ENCODE results near the gene GUCY1A2. TPM values are rescaled to one million over a fixed set of nuclear protein-coding genes. Genes with fewer than 3 reads are reported as not detected.
"Not testable (repeated sequence)": the region's sequence is repeated elsewhere in the genome, so short reads cannot be mapped to it uniquely, and the experiment has no call there.

The GUCY1A2 gene
- total and polyA plus RNA-seq, 5 donors, result 0.43 to 9.0 (median 2.4) TPM

DNA sequence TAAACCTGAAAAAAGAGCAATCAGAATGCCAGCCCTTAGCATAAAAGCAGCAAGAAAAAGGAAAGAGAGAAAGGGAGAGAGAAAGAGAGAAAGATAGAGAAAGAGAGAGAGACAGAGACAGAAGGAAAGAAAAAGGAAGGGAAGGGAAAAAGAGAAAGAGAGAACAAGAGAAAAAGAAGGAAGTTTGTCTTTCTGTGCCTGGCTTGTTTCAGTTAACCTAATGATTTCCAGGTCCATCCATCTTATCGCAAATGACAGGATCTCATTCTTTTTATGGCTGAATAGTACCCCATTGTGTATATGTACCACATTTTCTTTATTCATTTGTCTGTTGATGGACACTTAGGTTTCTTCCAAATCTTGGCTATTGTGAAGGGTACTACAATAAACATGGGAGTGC lies 230.8 kb downstream of the GUCY1A2 start:
- H3K27me3 ChIP-seq (ENCODE audit: control insufficient read depth, insufficient read depth), result no peaks in the 10 kb centered on the region
- no peak overlapping the region for H3K4me3 ChIP-seq (ENCODE audit: low read length)
- WGBS, result 98% methylated on average over 1 of the region's 1 CpG
- DNase-seq, result no peak
- H3K27ac ChIP-seq (ENCODE audit: low read length), result no peak overlapping the region
- H3K9me3 ChIP-seq (ENCODE audit: control insufficient read depth, low read length), result no peaks in the 10 kb centered on the region
- intact Hi-C loops (cut with DNase I), result no loop called here
- ATAC-seq, result no peak
- H3K4me1 ChIP-seq (ENCODE audit: control insufficient read depth, insufficient read depth, low read length), result peaks cover 2% of the 10 kb centered on the region

DNA sequence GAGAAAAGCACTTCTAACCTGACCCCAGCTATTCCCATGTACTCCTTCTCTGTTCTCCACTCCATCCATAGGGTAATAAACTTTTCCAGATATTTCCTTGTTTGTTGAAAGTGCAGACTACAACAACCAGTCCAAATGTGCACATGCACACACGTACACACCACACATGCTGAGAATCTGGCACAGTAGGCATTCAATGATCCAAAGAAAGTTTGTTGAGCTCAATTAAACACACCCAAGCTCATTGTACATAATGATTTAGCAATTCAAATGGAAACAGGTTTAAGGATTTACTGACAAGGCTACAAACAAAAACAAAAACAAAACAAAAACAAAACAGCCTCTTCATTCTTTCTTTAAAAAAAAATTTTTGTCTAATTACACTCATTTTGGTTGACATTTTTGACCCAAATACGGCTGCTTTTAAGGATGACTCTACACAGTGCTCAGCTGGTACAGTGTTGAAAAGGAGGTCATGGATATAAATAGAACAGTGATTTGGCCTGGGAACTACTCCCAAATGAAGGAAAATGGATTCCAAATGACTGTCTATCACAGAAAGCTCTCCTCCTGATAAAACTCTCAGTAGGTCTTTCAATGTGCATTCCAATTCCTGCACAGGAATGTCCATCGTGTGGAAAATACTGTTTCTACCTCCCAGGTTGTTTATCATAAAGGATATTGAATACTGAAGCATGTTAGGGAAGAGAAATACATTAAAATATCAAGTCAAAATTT lies 232.2 kb downstream of the GUCY1A2 start:
- intact Hi-C loops (cut with DNase I), result no loop called here
- Histone ChIP-seq H3K27me3 (ENCODE audit: control insufficient read depth, insufficient read depth) (no peaks in the 10 kb centered on the region), H3K9me3 (ENCODE audit: control insufficient read depth, low read length) (no peaks in the 10 kb centered on the region), H3K4me1 (ENCODE audit: control insufficient read depth, insufficient read depth, low read length) (peaks cover 2% of the 10 kb centered on the region), H3K4me3 (ENCODE audit: low read length) (no peak overlapping the region), H3K27ac (ENCODE audit: low read length) (no peak overlapping the region)
- DNase-seq, result no peak
- WGBS, result 21% methylated on average over 3 of the region's 3 CpGs
- peak; percentile 64 to 68 for ATAC-seq

- H3K4me3 ChIP-seq (ENCODE audit: low read length); H3K4me1 ChIP-seq (ENCODE audit: control insufficient read depth, insufficient read depth, low read length); H3K27me3 ChIP-seq (ENCODE audit: control insufficient read depth, insufficient read depth); H3K9me3 ChIP-seq (ENCODE audit: control insufficient read depth, low read length); DNase-seq; intact Hi-C loops (cut with DNase I); H3K27ac ChIP-seq (ENCODE audit: low read length); ATAC-seq: not testable (repeated sequence)
- WGBS, result 96% methylated on average over 8 of the region's 8 CpGs
Observed at GRCh38 chr11:106777302-106777701, 241.0 kb downstream of the GUCY1A2 start.

GRCh38 chr11:106770489-106771085 lies 247.7 kb downstream of the GUCY1A2 start:
- DNase-seq (no peak), ATAC-seq (no peak)
- H3K4me1 ChIP-seq (ENCODE audit: control insufficient read depth, insufficient read depth, low read length), result no peaks in the 10 kb centered on the region
- H3K9me3 ChIP-seq (ENCODE audit: control insufficient read depth, low read length), result no peaks in the 10 kb centered on the region
- no peak overlapping the region for H3K4me3 ChIP-seq (ENCODE audit: low read length)
- H3K27ac ChIP-seq (ENCODE audit: low read length), result no peak overlapping the region
- intact Hi-C loops (cut with DNase I), result no loop called here
- H3K27me3 ChIP-seq (ENCODE audit: control insufficient read depth, insufficient read depth), result no peaks in the 10 kb centered on the region

GRCh38 chr11:106765469-106766258 lies 252.6 kb downstream of the GUCY1A2 start:
- DNase-seq, result no peak
- no peaks in the 10 kb centered on the region for H3K9me3 ChIP-seq (ENCODE audit: control insufficient read depth, low read length)
- no peak overlapping the region for H3K27ac ChIP-seq (ENCODE audit: low read length)
- no peak overlapping the region for H3K4me3 ChIP-seq (ENCODE audit: low read length)
- no peaks in the 10 kb centered on the region for H3K4me1 ChIP-seq (ENCODE audit: control insufficient read depth, insufficient read depth, low read length)
- intact Hi-C loops (cut with DNase I), result no loop called here
- whole genome bisulfite sequencing, result 61% methylated on average over 2 of the region's 2 CpGs
- no peaks in the 10 kb centered on the region for H3K27me3 ChIP-seq (ENCODE audit: control insufficient read depth, insufficient read depth)
- ATAC-seq, result no peak

- intact Hi-C loops (cut with DNase I), result no loop called here
Observed at GRCh38 chr11:106763501-106763900, 254.8 kb downstream of the GUCY1A2 start.

DNA sequence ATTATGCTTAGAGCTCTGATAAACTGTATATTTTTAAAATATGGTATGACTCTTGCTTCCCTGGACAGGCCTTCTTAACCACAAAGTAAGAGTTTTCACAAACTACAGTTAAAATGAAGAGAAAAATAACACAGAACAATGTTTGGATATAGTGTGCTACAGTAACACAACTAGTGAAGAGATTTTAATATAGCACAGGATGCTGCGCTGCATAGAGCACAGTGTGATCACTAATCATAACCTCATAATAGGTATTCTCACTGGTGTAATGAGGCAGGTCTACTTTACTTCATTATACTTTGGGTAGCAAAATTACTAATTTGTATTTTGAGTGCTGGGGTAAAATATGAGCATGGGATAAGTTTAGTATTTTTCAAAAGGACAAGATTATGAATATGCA lies 256.5 kb downstream of the GUCY1A2 start:
- ATAC-seq, result no peak
- intact Hi-C loops (cut with DNase I), result no loop called here
- Histone ChIP-seq H3K4me3 (ENCODE audit: low read length) (no peak overlapping the region), H3K27me3 (ENCODE audit: control insufficient read depth, insufficient read depth) (no peaks in the 10 kb centered on the region), H3K27ac (ENCODE audit: low read length) (no peak overlapping the region), H3K4me1 (ENCODE audit: control insufficient read depth, insufficient read depth, low read length) (no peaks in the 10 kb centered on the region), H3K9me3 (ENCODE audit: control insufficient read depth, low read length) (no peaks in the 10 kb centered on the region)
- 95% methylated on average over 1 of the region's 1 CpG for WGBS
- no peak for DNase-seq

More at GRCh38 chr11:106763501-106763900, 254.8 kb downstream of the GUCY1A2 start:
- H3K27me3 ChIP-seq (ENCODE audit: control insufficient read depth, insufficient read depth), result no peaks in the 10 kb centered on the region
- 72% methylated on average over 3 of the region's 3 CpGs for WGBS
- no peak overlapping the region for H3K4me3 ChIP-seq (ENCODE audit: low read length)
- no peak overlapping the region for H3K27ac ChIP-seq (ENCODE audit: low read length)
- H3K9me3 ChIP-seq (ENCODE audit: control insufficient read depth, low read length), result no peaks in the 10 kb centered on the region
- H3K4me1 ChIP-seq (ENCODE audit: control insufficient read depth, insufficient read depth, low read length), result no peaks in the 10 kb centered on the region
- ATAC-seq, result no peak
- no peak for DNase-seq

GRCh38 chr11:106761240-106761639 lies 257.0 kb downstream of the GUCY1A2 start:
- H3K9me3 ChIP-seq (ENCODE audit: control insufficient read depth, low read length), result no peaks in the 10 kb centered on the region
- H3K4me3 ChIP-seq (ENCODE audit: low read length), result no peak overlapping the region
- intact Hi-C loops (cut with DNase I), result no loop called here
- H3K27me3 ChIP-seq (ENCODE audit: control insufficient read depth, insufficient read depth), result no peaks in the 10 kb centered on the region
- H3K4me1 ChIP-seq (ENCODE audit: control insufficient read depth, insufficient read depth, low read length), result no peaks in the 10 kb centered on the region
- ATAC-seq (no peak), DNase-seq (no peak)
- H3K27ac ChIP-seq (ENCODE audit: low read length), result no peak overlapping the region
- WGBS, result 13% methylated on average over 1 of the region's 1 CpG

DNA sequence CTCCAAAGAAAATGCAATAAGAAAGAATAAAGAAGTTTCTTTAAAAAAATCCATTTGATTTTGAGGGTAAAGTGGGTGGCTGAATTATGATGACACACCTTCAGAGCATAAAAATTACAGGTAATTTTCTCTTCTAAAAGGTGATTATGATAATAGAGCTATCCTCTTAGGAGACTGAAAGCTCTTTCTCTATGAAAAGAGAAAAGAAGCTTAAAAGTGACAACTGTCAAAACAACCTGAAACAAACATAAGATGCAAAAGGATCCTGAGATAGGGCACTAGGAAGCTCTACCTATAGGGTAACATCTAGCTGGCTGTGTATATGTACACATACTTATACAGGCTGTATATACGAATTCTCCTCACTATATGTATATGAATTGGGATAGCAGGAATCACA lies 270.2 kb downstream of the GUCY1A2 start:
- WGBS, result 75% methylated on average over 1 of the region's 1 CpG
- H3K9me3 ChIP-seq (ENCODE audit: control insufficient read depth, low read length), result no peaks in the 10 kb centered on the region
- H3K27ac ChIP-seq (ENCODE audit: low read length), result no peak overlapping the region
- H3K4me3 ChIP-seq (ENCODE audit: low read length), result no peak overlapping the region
- no peaks in the 10 kb centered on the region for H3K27me3 ChIP-seq (ENCODE audit: control insufficient read depth, insufficient read depth)
- intact Hi-C loops (cut with DNase I), result no loop called here
- DNase-seq, result no peak
- no peaks in the 10 kb centered on the region for H3K4me1 ChIP-seq (ENCODE audit: control insufficient read depth, insufficient read depth, low read length)
- ATAC-seq, result no peak

- intact Hi-C loops (cut with DNase I), result no loop called here
- WGBS, result 77% methylated on average over 1 of the region's 1 CpG
- Histone ChIP-seq H3K9me3 (ENCODE audit: control insufficient read depth, low read length) (no peaks in the 10 kb centered on the region), H3K27me3 (ENCODE audit: control insufficient read depth, insufficient read depth) (no peaks in the 10 kb centered on the region), H3K4me3 (ENCODE audit: low read length) (no peak overlapping the region), H3K4me1 (ENCODE audit: control insufficient read depth, insufficient read depth, low read length) (no peaks in the 10 kb centered on the region), H3K27ac (ENCODE audit: low read length) (no peak overlapping the region)
- ATAC-seq (no peak), DNase-seq (no peak)
Observed at GRCh38 chr11:106745941-106746340, 272.3 kb downstream of the GUCY1A2 start.

GRCh38 chr11:106733635-106734034 lies 284.6 kb downstream of the GUCY1A2 start:
- Histone ChIP-seq H3K9me3 (ENCODE audit: control insufficient read depth, low read length) (no peaks in the 10 kb centered on the region), H3K27me3 (ENCODE audit: control insufficient read depth, insufficient read depth) (no peaks in the 10 kb centered on the region), H3K4me1 (ENCODE audit: control insufficient read depth, insufficient read depth, low read length) (no peaks in the 10 kb centered on the region), H3K4me3 (ENCODE audit: low read length) (no peak overlapping the region), H3K27ac (ENCODE audit: low read length) (no peak overlapping the region)
- ATAC-seq, result peak in 1 of 2 donors; percentile 62
- intact Hi-C loops (cut with DNase I), result no loop called here
- 54% methylated on average over 4 of the region's 4 CpGs for WGBS
- DNase-seq, result peak in 1 of 3 donors; percentile 28
